Ovary (tissue), 9 donors: ENCODE results near the gene LRRTM4. TPM values are rescaled to one million over a fixed set of nuclear protein-coding genes. Genes with fewer than 3 reads are reported as not detected.

ENCODE experiments used
- DNase-seq, 5 donors: peaks; one replicate each; pipeline ENCODE4 v3.0.0-alpha.2; 2019 to 2020
- H3K27ac ChIP-seq, 2 donors: fragments of 200-600 bp; one replicate each; pipeline versions ENCODE4 v1.5.1 to v1.8.0; 2019 to 2022
- H3K27me3 ChIP-seq: fragments of 200-600 bp; one replicate; pipeline ENCODE4 v1.8.0; 2022
- H3K36me3 ChIP-seq: fragments of 200-600 bp; sonication (generic); one replicate; pipeline ENCODE4 v1.5.1; 2019
- H3K4me1 ChIP-seq: one replicate; pipeline ENCODE4 v1.8.1; 2013; ENCODE audit warnings: mild to moderate bottlenecking, moderate library complexity; ENCODE audit not compliant: insufficient read depth
- H3K4me3 ChIP-seq: fragments of 200-600 bp; sonication (generic); one replicate; pipeline ENCODE4 v1.5.1; 2017
- H3K9me3 ChIP-seq, 2 donors: fragments of 200-600 bp in 1 of 2; sonication (generic) in 1 of 2; one replicate each; pipeline versions ENCODE4 v1.5.1 to v1.8.1; 2013 to 2019; ENCODE audit warnings: mild to moderate bottlenecking in 1 of 2, moderate library complexity in 1 of 2
- CTCF ChIP-seq, 3 donors: fragments of 450-650 bp in 2 of 3; fragments of 200-600 bp in 1 of 3; IDR thresholded peaks; one replicate each; pipeline versions ENCODE4 v1.5.1 to v1.8.0; 2016 to 2022; ENCODE audit warnings: antibody characterized with exemption in 3 of 3, mild to moderate bottlenecking in 1 of 3
- EP300 ChIP-seq: sonication (generic); formaldehyde crosslinking; IDR thresholded peaks from one replicate; pipeline ENCODE4 v1.6.1; 2017; ENCODE audit warnings: antibody characterized with exemption
- POLR2A ChIP-seq: fragments of 450-650 bp; IDR thresholded peaks from one replicate; pipeline ENCODE4 v1.6.1; 2017; ENCODE audit warnings: antibody characterized with exemption, mild to moderate bottlenecking, moderate library complexity
- WGBS, 3 donors: extraction: QIAGEN DNeasy Blood & Tissue Kit in 1 of 3; methylation state at CpG; one replicate each; pipeline versions ENCODE4 v1.1.5 to v1.1.7; 2013 to 2017; 5-methylcytosine and 5-hydroxymethylcytosine counted together
- intact Hi-C, 4 donors: fragments of 100-400 bp; cut with DNase I; formaldehyde crosslinking; loops; one replicate each; pipeline versions ENCODE4 v1.11.0 to v1.15.1; 2022 to 2023
- polyA plus RNA-seq, 2 donors: library from polyadenylated mRNA; stranded (reverse); fragments of 200-250 nt in 1 of 2; fragments of 350-450 nt in 1 of 2; fragmentation: Illumina TruSeq in 1 of 2; extraction: RNeasy Lipid Tissue Mini Kit (QIAGEN cat#74804) in 1 of 2; gene quantifications; one replicate each; pipeline ENCODE4 v1.2.3, GENCODE V29; 2013 to 2014
- total RNA-seq, 7 donors: library from RNA; depleted of rRNA in 2 of 7; stranded (reverse); fragments of >200 nt in 2 of 7; fragmentation: NEBNext Ultra II Directional in 3 of 7; extraction: Animal tissue kit (Norgen Biotek cat#: 25700) in 3 of 7; gene quantifications; one replicate each; pipeline versions ENCODE4 v1.1.0 to v1.2.4, GENCODE V29; 2016 to 2023
- donor health status: DM: no; HTN: no; CAD: no; lungs with moderate emphysema.
- donor health status: DM: no; HTN: no; CAD: no.
- donor health status: Bipolar disorder and iron deficiency.
- donor health status: DM: yes; HTN: yes; CAD: no.
- donor health status: DM: no; HTN: no; CAD: no.
- donor health status: DM: yes; HTN: yes; CAD: no.

LRRTM4 gene
- total and polyA plus RNA-seq, 9 donors = 0.01 to 2.2 (median 0.71) TPM; not detected in 2

DNA sequence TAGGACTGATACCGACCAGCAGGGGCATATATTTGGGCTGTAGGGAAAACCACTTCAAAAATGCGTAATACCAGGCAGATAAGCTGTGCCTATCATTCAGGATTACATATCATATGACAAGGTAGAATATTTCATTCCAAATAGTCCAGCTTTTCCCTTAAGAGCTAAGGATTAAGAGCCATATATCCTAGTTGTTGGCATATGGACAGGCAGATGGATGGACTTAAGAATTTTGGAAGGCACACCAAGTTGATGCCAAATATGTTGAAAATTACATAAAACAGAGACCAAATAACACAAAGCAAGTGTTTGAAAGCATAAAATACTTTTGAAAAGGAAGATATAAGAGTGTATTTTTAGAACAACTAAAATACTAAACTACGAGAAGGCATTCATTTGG lies 52.1 kb downstream of the LRRTM4 start:
- no peaks in the 10 kb centered on the region for H3K9me3 ChIP-seq
- no peak for TF ChIP-seq EP300
- no peak for TF ChIP-seq POLR2A
- TF ChIP-seq CTCF (IDR thresholded peaks at IDR 0.05) = no peak
- intact Hi-C loops = no loop called here
- H3K4me3 ChIP-seq = no peak overlapping the region
- H3K4me1 ChIP-seq = no peaks in the 10 kb centered on the region
- no peaks in the 10 kb centered on the region for H3K36me3 ChIP-seq
- no peak overlapping the region for H3K27ac ChIP-seq
- H3K27me3 ChIP-seq = no peaks in the 10 kb centered on the region
- WGBS, 3 donors = 70 to 86% (median 80%) methylated on average over 3 of the region's 3 CpGs
- DNase-seq = no peak

DNA sequence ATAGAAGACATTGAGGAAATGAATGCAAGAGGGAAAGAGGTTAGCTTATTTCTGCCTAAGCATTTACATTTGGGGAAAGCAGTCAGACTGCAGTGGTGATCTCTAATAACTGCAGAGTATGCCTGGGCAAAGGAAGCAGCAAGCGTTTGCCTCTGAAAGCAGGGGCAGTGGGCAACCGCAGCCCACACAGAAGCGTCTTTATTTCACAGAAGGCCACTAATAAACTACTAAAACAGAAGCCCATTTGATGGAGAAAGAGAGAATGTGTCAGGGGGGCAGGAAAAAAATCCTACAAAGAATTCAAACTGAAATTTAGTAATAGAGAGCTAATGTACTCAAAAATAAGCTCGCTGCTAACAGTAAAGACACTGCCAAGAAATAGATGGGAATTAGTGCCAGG lies 53.1 kb downstream of the LRRTM4 start:
- no peak for DNase-seq
- no peaks in the 10 kb centered on the region for H3K4me1 ChIP-seq
- no peak overlapping the region for H3K27ac ChIP-seq
- no peaks in the 10 kb centered on the region for H3K36me3 ChIP-seq
- no peaks in the 10 kb centered on the region for H3K9me3 ChIP-seq
- H3K27me3 ChIP-seq = no peaks in the 10 kb centered on the region
- 65 to 71% (median 69%) methylated on average over 4 of the region's 4 CpGs for WGBS, 3 donors
- TF ChIP-seq EP300 (no peak), CTCF (IDR thresholded peaks at IDR 0.05) (no peak), POLR2A (no peak)
- intact Hi-C loops = no loop called here
- no peak overlapping the region for H3K4me3 ChIP-seq

DNA sequence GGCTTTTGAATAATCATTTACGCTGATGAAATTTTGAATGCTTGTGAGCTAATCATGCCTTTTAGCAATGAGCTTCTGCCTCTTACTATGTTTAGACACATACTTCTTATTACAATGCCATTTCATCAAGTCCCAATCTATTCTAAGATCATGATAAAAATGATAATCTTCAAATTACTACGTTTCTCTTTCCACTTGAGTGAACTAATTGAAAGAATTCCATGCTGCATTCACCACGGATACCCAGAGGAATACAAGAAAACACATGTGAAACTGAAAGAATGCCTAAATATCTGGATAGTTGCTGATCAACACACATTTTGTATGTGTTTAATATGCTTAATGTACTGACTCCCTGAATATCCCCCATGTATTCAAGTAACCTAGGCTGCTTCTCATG lies 62.3 kb downstream of the LRRTM4 start:
- Histone ChIP-seq H3K27ac (no peak overlapping the region), H3K4me3 (no peak overlapping the region), H3K27me3 (no peaks in the 10 kb centered on the region), H3K9me3 (no peaks in the 10 kb centered on the region), H3K36me3 (no peaks in the 10 kb centered on the region), H3K4me1 (no peaks in the 10 kb centered on the region)
- TF ChIP-seq EP300 (no peak), POLR2A (no peak), CTCF (IDR thresholded peaks at IDR 0.05) (no peak)
- intact Hi-C loops = no loop called here
- WGBS, 3 donors = 37 to 50% (median 40%) methylated on average over 3 of the region's 3 CpGs
- DNase-seq = no peak

DNA sequence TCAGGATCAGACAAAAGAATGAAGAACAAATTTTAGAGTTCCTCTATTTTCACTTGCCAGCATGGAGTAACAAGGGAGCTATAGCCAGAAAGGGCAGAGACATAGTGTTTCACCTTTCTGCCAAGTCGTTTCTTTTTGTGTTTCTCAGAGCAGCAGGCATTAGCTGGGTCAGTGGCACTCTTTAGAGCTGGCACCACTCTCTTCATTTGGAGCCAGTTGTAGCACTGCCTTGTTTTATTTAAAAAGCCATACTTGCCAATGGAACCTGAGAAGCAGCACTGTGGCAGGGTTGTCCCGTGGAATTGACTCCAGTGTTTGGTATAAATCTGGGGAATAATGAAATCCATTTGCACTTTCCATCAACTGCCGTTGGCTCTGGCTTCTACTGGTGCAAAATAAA lies 64.0 kb downstream of the LRRTM4 start:
- no peaks in the 10 kb centered on the region for H3K9me3 ChIP-seq
- H3K27ac ChIP-seq = no peak overlapping the region
- intact Hi-C loops = no loop called here
- TF ChIP-seq EP300 (no peak), CTCF (IDR thresholded peaks at IDR 0.05) (no peak), POLR2A (no peak)
- H3K4me3 ChIP-seq = no peak overlapping the region
- 67 to 75% (median 73%) methylated on average over 3 of the region's 3 CpGs for WGBS, 3 donors
- no peaks in the 10 kb centered on the region for H3K36me3 ChIP-seq
- no peaks in the 10 kb centered on the region for H3K4me1 ChIP-seq
- DNase-seq = no peak
- H3K27me3 ChIP-seq = no peaks in the 10 kb centered on the region

GRCh38 chr2:77457665-77458064 lies 64.5 kb downstream of the LRRTM4 start:
- no peak overlapping the region for H3K27ac ChIP-seq
- DNase-seq = no peak
- intact Hi-C loops = no loop called here
- H3K9me3 ChIP-seq = no peaks in the 10 kb centered on the region
- TF ChIP-seq EP300 = no peak
- TF ChIP-seq CTCF (IDR thresholded peaks at IDR 0.05) = no peak
- no peak for TF ChIP-seq POLR2A
- WGBS, 3 donors = 71 to 92% (median 75%) methylated on average over 1 of the region's 1 CpG
- no peak overlapping the region for H3K4me3 ChIP-seq
- H3K27me3 ChIP-seq = no peaks in the 10 kb centered on the region
- no peaks in the 10 kb centered on the region for H3K36me3 ChIP-seq
- no peaks in the 10 kb centered on the region for H3K4me1 ChIP-seq
